ACHN (cell line): ENCODE measurements around the gene HADHA.

Source experiments
- DNase-seq: peaks from one replicate; pipeline ENCODE4 v3.0.0-alpha.2; 2015
- in situ Hi-C: cut with HindIII; loops from 2 replicates; pipeline ENCODE4 v1.10.0; 2017; ENCODE audit warnings: low sequenced_read_pairs, low pct_ligation_motif_present, low pct_unique_long_range_greater_than_20kb

Gene HADHA

DNA sequence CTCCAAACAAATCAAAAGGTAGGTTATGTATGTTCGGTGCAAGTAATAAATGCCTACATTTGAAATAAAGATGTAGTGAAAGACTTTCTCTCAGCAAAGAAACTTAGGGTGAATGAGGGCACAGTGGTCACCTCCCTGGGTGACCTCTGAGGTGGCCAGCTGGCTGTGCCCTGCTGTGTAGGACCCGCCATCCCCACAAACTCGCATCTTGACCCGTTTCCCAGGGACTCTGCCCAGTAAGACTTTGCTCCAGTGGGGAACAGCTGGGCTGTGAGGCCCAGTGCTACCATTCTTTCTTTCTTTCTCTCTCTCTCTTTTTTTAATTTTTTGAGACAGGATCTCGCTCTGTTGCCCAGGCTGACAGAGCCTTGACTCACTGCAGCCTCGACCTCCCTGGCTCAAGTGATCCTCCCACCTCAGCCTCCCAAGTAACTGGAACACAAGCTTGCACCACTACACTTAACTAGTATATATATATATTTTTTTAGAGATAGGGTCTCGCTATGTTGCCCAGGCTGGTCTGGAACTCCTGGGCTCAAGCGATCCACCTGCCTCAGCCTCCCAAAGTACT is 79.7 kb downstream of the HADHA start:
- DNase-seq = no peak
- in situ Hi-C loops = no loop called here

DNA sequence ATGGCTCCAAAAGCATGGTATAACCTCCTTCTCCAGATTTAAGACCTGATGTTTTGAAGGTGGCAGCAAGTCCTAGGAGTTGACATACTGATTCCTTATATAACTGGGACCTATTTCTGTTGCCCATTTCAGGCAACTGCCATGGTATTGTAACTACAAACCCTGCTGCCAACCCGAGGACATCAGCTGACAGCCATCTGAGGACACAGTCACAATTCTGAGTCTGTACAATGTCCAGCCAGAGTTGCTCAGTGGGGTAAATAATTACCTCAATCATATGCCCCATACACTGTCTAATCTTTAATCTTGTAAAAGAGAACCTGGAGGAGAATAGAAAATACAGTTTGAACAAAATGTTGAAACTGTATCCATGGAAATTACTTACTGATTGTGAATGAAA is 80.2 kb downstream of the HADHA start:
- DNase-seq = no peak
- in situ Hi-C loops = no loop called here

- in situ Hi-C loops = no loop called here
- no peak for DNase-seq
These were observed 81.5 kb downstream of the HADHA start for GRCh38 chr2:26162963-26163362.

DNA sequence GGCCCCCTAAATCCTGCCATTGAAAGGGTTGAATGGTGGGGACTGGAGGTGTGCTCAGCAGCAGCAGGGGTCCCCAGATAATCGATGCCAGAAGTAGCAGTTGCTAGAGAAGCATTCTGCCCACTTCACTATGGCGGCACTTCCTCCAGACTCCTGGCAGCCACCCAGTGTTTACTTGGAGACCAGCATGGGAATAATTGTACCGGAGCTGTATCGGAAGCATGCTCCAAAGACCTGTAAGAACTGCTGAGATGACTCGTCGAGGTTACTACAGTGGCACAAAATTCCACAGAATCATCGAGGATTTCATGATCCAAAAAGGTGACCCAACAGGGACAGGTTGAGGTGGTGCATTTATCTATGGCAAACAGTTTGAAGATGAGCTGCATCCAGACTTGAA is 82.5 kb downstream of the HADHA start:
- no peak for DNase-seq
- in situ Hi-C loops = no loop called here

DNA sequence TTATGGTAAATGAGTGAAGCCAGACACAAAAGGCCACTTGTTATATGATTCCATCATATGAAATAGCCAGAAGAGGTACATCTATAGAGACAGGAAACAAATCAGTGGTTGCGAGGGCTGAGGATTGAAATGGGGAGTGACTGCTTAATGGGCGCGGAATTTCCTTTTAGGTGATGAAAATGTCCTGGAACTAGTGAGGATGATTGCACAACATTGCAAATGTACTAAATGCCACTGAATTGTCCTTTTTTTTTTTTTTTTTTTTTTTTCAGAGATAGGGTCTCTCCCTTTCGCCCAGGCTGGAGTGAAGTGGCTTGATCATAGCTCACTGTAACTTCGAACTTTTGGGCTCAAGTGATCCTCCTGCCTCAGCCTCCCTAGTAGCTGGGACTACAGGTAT is 86.9 kb downstream of the HADHA start:
- in situ Hi-C loops = no loop called here
- DNase-seq = no peak

- no peak for DNase-seq
- in situ Hi-C loops = no loop called here
These were observed 94.2 kb downstream of the HADHA start for GRCh38 chr2:26150243-26150642.

DNA sequence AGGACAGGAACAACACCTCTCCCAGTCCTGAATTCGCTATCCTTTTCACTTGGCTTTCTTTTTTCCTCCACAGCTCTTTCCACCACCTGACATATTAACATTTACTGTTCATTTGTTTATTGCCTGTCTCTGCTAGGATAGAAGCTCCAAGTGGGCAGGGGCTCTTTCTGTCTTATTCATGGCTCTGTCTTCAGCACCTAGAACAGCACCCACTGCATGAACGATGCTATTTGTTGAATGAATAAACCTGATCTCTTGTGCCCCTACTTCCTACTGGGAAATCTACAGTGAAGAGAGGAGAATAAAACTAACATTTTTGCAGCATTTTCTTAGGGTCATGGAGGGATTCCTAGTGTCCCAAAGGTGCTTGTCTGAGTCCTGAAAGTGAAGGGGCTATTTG is 95.9 kb downstream of the HADHA start:
- in situ Hi-C loops = no loop called here
- no peak for DNase-seq

DNA sequence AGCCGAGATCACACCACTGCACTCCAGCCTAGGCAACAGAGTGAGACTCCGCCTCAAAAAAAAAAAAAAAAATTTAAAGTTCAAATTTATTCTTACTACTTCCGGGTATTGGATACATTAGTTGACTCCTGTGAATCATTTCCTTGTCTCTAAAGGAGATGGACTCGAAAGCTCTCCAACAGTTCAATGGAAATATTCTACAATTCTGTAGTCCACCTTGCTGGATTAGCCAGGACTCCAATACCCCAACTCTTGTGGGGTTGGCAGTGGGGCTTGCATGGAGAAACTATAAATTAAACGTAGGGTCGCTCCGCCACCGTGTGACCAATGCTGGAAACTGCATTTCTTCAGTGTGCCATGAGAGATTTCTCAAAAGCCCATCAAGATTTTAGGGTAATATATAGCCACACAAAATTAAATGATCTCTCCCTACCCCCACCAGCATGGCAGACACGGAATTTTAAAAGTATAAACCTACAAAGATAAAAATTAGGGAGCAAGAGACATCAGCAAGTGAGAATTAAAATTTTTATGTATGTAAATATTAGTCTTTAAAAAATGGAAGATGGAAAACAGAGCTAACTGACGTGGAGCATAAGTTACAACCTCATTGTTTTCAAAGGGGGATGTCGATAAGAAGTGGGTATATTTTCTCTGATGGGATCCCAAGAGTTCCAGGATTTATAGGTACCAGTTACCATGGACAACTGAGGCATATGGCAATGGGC is 99.3 kb downstream of the HADHA start:
- peak; percentile 78 for DNase-seq
- in situ Hi-C loops = no loop called here

- DNase-seq = no peak
These were observed 100.4 kb downstream of the HADHA start for GRCh38 chr2:26144031-26144430.

DNA sequence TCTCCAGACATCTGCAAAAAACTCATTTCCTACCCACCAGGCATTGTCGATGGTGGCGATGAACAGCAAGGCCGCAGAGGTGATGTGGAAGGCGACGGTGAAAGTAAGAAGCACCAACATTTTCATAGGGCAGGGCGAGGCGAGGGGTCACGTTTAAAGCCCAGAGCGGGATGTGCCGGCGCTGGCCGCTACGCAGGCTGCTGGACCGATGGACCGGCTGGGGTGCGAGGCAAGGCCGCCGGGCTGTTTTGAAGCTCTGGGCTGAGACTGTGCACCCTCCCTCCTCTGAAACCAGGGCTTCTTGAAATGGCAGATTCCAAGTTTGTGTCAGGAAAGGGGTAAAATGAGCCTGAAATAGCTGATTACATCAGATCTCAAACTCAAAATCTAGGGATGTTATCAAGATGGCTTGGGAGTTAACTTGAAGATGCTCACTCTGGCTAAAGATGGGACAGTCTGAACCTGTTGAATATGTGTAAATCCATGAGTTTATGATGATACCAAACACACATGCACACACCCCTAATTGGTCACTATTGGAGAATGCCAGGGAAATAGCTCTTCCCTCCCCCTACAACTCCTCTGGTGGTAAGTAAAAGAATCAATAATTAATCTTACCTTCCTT is 103.2 kb downstream of the HADHA start:
- in situ Hi-C loops = no loop called here

More at GRCh38 chr2:26144031-26144430, 100.4 kb downstream of the HADHA start:
- in situ Hi-C loops = no loop called here

More for the DNA sequence above, 103.2 kb downstream of the HADHA start:
- no peak for DNase-seq
